Effector memory CD8-positive, alpha-beta T cell (primary cell): ENCODE data around the gene PAF1.
"Not testable (repeated sequence)": the region's sequence is repeated elsewhere in the genome, so short reads cannot be mapped to it uniquely, and the experiment has no call there.

Source experiments
- ATAC-seq: fragments of 150-1000 bp; cut with Tn5 transposase; replicated peaks from 2 replicates; pipeline ENCODE4 v1.10.0; 2021; ENCODE audit warnings: mild to moderate bottlenecking, moderate library complexity
- DNase-seq, 3 experiments: peaks; one replicate each; pipeline ENCODE4 v3.0.0; 2021
- H3K27ac Mint-ChIP-seq, 2 donors: one replicate each; pipeline ENCODE4 v1.8.0; 2022; ENCODE audit warnings: mild to moderate bottlenecking in 2 of 2, mixed read lengths in 2 of 2, moderate library complexity in 2 of 2
- H3K27me3 Mint-ChIP-seq, 2 donors: one replicate each; pipeline ENCODE4 v1.8.0; 2022; ENCODE audit warnings: mixed read lengths in 2 of 2
- H3K36me3 Mint-ChIP-seq: one replicate; pipeline ENCODE4 v1.8.0; 2022; ENCODE audit warnings: mild to moderate bottlenecking, moderate library complexity, mixed read lengths; ENCODE audit not compliant: insufficient read depth
- H3K4me1 Mint-ChIP-seq, 2 donors: one replicate each; pipeline ENCODE4 v1.8.0; 2022; ENCODE audit warnings: low read depth in 2 of 2, mixed read lengths in 2 of 2
- H3K4me3 Mint-ChIP-seq, 2 donors: one replicate each; pipeline ENCODE4 v1.8.0; 2022; ENCODE audit warnings: mild to moderate bottlenecking in 2 of 2, mixed read lengths in 2 of 2, moderate library complexity in 2 of 2
- H3K9me3 Mint-ChIP-seq, 2 donors: one replicate each; pipeline ENCODE4 v1.8.0; 2022; ENCODE audit warnings: mixed read lengths in 2 of 2

The PAF1 gene

GRCh38 chr19:39379865-39380396 lies 11.0 kb downstream of the PAF1 start:
- Mint-ChIP-seq H3K36me3 (peaks cover 60% of the 10 kb centered on the region), H3K9me3 (no peaks in the 10 kb centered on the region), H3K27me3 (no peaks in the 10 kb centered on the region), H3K4me1 (peaks cover 0 to 1% of the 10 kb centered on the region in 2 donors), H3K27ac (peak overlapping the region; percentile 44 to 88), H3K4me3 (no peak overlapping the region)
- DNase-seq (no peak), ATAC-seq (no peak)

DNA sequence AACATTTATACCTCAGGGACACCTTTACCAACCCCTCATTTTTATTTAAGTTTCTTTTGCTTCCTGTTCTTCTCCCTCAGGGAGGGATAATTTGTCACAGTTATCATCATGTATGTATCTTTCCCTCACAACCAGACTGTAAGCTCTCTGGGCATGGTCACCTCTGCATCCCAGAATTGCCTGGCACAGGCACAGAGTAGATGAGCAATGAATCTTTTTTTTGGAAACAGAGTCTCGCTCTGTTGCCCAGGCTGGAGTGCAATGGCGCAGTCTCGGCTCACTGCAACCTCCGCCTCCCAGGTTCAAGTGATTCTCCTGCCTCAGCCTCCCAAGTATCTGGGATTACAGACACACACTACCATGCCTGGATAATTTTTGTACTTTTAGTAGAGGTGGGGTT lies 11.5 kb downstream of the PAF1 start:
- not testable (repeated sequence) for H3K4me3 Mint-ChIP-seq, H3K9me3 Mint-ChIP-seq, DNase-seq, H3K27me3 Mint-ChIP-seq, H3K4me1 Mint-ChIP-seq, ATAC-seq
- peaks cover 56% of the 10 kb centered on the region for H3K36me3 Mint-ChIP-seq
- H3K27ac Mint-ChIP-seq, result peak overlapping the region; percentile 44 to 88

- Mint-ChIP-seq H3K36me3 (peaks cover 48% of the 10 kb centered on the region), H3K4me3 (no peak overlapping the region), H3K27me3 (no peaks in the 10 kb centered on the region), H3K27ac (no peak overlapping the region), H3K4me1 (no peaks in the 10 kb centered on the region), H3K9me3 (no peaks in the 10 kb centered on the region)
- DNase-seq (no peak), ATAC-seq (no peak)
Measured at GRCh38 chr19:39377373-39378362, 13.2 kb downstream of the PAF1 start.

- Mint-ChIP-seq H3K9me3 (no peaks in the 10 kb centered on the region), H3K36me3 (peaks cover 44% of the 10 kb centered on the region), H3K4me3 (no peak overlapping the region), H3K27me3 (no peaks in the 10 kb centered on the region), H3K27ac (peak overlapping the region in 1 of 2 donors; percentile 12), H3K4me1 (no peaks in the 10 kb centered on the region)
- no peak for ATAC-seq
- DNase-seq, result no peak
Measured at GRCh38 chr19:39375929-39376328, 15.0 kb downstream of the PAF1 start.

- ATAC-seq (no peak), DNase-seq (no peak)
- peak overlapping the region; percentile 75 to 82 for H3K27ac Mint-ChIP-seq
- no peaks in the 10 kb centered on the region for H3K9me3 Mint-ChIP-seq
- H3K36me3 Mint-ChIP-seq, result peaks cover 32% of the 10 kb centered on the region
- H3K27me3 Mint-ChIP-seq, result no peaks in the 10 kb centered on the region
- no peaks in the 10 kb centered on the region for H3K4me1 Mint-ChIP-seq
- no peak overlapping the region for H3K4me3 Mint-ChIP-seq
Measured at GRCh38 chr19:39372941-39373340, 18.0 kb downstream of the PAF1 start.

DNA sequence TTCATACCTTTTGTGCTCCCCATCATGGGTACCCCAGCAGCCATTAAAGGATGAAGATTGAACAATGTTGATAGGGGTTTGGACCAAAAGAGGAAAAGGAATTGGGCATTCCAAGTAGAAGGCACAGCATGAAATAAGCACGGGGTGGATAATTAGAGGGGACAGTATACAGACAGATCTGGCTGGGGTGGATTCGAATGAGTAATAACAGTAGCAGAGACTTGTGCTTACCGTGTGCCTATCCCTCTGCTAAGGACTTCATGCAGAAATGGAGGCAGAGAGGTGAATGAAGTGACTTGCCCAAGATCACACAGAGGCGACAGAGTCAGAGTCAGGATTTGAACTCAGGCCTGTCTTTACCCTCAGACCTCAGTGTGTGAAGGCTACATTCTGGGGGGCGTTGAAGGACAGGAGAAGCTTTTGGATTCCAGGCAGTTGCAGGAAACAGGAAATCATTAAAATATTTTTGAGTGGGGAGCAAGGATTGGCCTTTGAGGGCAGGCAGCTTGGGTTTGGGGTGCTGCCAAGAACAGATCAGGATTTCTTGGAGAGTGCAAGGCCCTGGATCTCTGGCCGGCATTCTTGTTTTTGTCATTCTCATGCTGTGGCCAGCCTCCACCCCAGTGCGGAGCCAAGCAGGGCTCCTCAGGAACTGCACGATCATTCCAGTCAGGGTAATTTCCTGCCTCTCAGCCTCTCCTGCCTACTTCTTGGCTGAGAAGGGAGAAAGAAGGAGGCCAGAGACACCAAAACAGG lies 18.7 kb downstream of the PAF1 start:
- Mint-ChIP-seq H3K4me1 (no peaks in the 10 kb centered on the region), H3K36me3 (peaks cover 25% of the 10 kb centered on the region), H3K9me3 (no peaks in the 10 kb centered on the region), H3K27me3 (no peaks in the 10 kb centered on the region), H3K27ac (peak overlapping the region; percentile 23 to 36), H3K4me3 (no peak overlapping the region)
- ATAC-seq, result no peak
- no peak for DNase-seq

- no peaks in the 10 kb centered on the region for H3K27me3 Mint-ChIP-seq
- H3K9me3 Mint-ChIP-seq, result no peaks in the 10 kb centered on the region
- H3K4me1 Mint-ChIP-seq, result no peaks in the 10 kb centered on the region
- H3K36me3 Mint-ChIP-seq, result peaks cover 28% of the 10 kb centered on the region
- H3K27ac Mint-ChIP-seq, result peak overlapping the region; percentile 17 to 23
- ATAC-seq (no peak), DNase-seq (no peak)
- H3K4me3 Mint-ChIP-seq, result no peak overlapping the region
Measured at GRCh38 chr19:39370735-39371134, 20.2 kb downstream of the PAF1 start.

DNA sequence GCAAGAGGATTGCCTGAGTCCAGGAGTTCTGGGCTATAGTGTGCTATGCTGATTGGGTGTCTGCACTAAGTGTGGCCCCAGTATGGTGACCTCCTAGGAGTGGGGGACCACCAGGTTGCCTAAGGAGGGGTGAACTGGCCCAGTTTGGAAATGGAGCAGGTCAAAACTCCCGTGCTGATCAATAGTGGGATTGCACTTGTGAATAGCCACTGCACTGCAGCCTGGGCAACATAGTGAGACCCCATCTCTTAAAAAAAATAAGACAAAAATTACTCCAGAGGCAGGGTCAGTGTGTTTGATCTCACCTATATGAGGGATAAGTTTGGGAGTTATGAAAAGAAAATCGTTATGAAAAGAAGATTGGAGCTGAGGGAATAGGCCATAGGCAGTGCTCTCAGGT lies 21.7 kb downstream of the PAF1 start:
- Mint-ChIP-seq H3K36me3 (peaks cover 33% of the 10 kb centered on the region), H3K4me3 (no peak overlapping the region), H3K27ac (no peak overlapping the region), H3K27me3 (no peaks in the 10 kb centered on the region), H3K4me1 (peaks cover 1 to 4% of the 10 kb centered on the region in 2 donors), H3K9me3 (no peaks in the 10 kb centered on the region)
- no peak for ATAC-seq
- DNase-seq, result no peak

DNA sequence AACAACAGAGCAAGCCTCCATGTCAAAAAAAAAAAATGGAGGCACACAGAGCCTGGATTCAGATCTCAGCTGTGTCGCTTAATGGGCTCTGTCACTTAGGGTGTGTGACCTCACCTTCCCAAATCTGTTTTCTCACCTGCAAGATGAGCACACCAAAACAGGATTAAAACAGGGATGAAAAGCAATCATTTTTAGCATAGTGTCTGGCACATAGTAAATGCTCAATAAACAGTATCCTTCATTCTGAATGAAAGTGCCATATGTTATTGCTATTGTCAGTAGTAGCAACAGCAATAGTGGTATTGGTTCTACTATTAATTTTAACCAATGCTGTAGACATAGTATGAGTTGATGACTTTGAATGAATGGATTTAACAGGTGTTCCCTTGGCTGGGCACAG lies 25.4 kb downstream of the PAF1 start:
- H3K9me3 Mint-ChIP-seq, result no peaks in the 10 kb centered on the region
- no peaks in the 10 kb centered on the region for H3K27me3 Mint-ChIP-seq
- no peak for ATAC-seq
- no peak for DNase-seq
- H3K4me1 Mint-ChIP-seq, result peaks cover 1 to 4% of the 10 kb centered on the region in 2 donors
- H3K27ac Mint-ChIP-seq, result no peak overlapping the region
- H3K4me3 Mint-ChIP-seq, result no peak overlapping the region
- H3K36me3 Mint-ChIP-seq, result peaks cover 29% of the 10 kb centered on the region

DNA sequence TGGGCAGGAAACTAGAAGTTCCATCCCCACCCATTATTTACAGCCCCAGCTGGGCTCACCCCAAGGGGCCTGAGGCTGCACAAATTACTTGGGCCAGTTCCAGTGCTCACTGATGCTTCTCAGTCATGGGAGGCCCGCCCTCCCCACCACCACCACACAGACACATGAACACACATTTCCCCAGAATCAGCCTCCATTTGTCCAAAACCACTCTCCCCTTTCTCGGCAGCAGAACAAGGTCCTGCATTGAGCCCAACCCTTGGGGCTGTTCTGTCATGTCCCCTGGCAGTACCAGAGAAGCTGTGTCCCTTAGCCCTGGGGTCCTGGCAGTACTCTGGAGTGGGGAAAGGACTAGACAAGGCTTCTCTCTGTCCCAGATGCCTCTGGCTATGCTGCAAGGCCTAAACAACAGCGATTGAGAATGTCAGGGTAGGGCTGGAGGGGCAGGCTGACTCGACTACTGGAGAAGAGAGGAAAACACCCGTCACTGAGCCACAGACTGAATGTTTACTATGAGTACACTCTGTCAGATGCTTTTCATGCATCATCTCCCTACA lies 26.9 kb downstream of the PAF1 start:
- H3K4me3 Mint-ChIP-seq, result no peak overlapping the region
- ATAC-seq, result no peak
- DNase-seq, result no peak
- peaks cover 33% of the 10 kb centered on the region for H3K36me3 Mint-ChIP-seq
- H3K27ac Mint-ChIP-seq, result peak overlapping the region; percentile 56 to 72
- no peaks in the 10 kb centered on the region for H3K9me3 Mint-ChIP-seq
- peaks cover 1 to 4% of the 10 kb centered on the region in 2 donors for H3K4me1 Mint-ChIP-seq
- no peaks in the 10 kb centered on the region for H3K27me3 Mint-ChIP-seq

GRCh38 chr19:39362682-39363657 lies 27.9 kb downstream of the PAF1 start:
- Mint-ChIP-seq H3K4me1 (peaks cover 1 to 4% of the 10 kb centered on the region in 2 donors), H3K4me3 (no peak overlapping the region), H3K36me3 (peaks cover 37% of the 10 kb centered on the region), H3K9me3 (no peaks in the 10 kb centered on the region), H3K27ac (peak overlapping the region in 1 of 2 donors; percentile 62), H3K27me3 (no peaks in the 10 kb centered on the region)
- no peak for DNase-seq
- no peak for ATAC-seq

DNA sequence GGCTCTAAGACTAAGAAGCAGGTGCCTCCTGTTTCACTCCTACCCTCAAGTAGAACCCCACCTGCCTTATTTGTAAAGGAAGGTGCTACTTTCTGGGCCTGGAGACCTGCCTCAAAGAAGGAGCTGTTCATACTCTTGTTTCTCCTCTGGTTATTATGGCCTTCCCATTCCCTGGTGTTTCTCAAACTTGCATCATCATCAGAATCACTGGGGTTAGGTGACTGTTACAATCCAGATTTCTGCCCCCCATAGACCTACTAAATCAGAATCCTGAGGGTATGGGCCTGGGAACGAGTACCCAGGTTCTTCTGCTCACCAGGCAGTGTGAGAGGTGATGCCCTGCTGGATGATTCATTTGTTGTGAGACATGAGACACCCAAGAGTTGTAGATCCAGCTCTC lies 30.3 kb downstream of the PAF1 start:
- Mint-ChIP-seq H3K9me3 (no peaks in the 10 kb centered on the region), H3K36me3 (peaks cover 44% of the 10 kb centered on the region)
- ATAC-seq, result no peak

More for the DNA sequence above, 30.3 kb downstream of the PAF1 start:
- Mint-ChIP-seq H3K27ac (peak overlapping the region in 1 of 2 donors; percentile 6), H3K4me3 (no peak overlapping the region), H3K4me1 (peaks cover 1 to 4% of the 10 kb centered on the region in 2 donors), H3K27me3 (no peaks in the 10 kb centered on the region)
- no peak for DNase-seq
